Cardiac fibroblast (primary cell): Measurements from ENCODE around the gene RAP2A.

Experiments
- DNase-seq, 2 donors: peaks; one replicate each; pipeline versions ENCODE4 v3.0.0 to v3.0.0-alpha.2; 2010; ENCODE audit warnings: low read depth in 2 of 2
- H3K4me3 ChIP-seq, 2 donors: replicated peaks in 1 of 2; 1 replicate in 1 of 2; 2 replicates in 1 of 2; pipeline ENCODE4 v1.5.1; 2011; ENCODE audit warnings: low read depth in 2 of 2, low read length in 2 of 2, mild to moderate bottlenecking in 2 of 2, moderate library complexity in 1 of 2
- TF ChIP-seq, protein P1 (sequence below): IDR thresholded peaks from one replicate; pipeline ENCODE4 v1.5.1; 2011; ENCODE audit warnings: low read depth, mild to moderate bottlenecking, low read length, inconsistent platforms

The RAP2A gene

DNA sequence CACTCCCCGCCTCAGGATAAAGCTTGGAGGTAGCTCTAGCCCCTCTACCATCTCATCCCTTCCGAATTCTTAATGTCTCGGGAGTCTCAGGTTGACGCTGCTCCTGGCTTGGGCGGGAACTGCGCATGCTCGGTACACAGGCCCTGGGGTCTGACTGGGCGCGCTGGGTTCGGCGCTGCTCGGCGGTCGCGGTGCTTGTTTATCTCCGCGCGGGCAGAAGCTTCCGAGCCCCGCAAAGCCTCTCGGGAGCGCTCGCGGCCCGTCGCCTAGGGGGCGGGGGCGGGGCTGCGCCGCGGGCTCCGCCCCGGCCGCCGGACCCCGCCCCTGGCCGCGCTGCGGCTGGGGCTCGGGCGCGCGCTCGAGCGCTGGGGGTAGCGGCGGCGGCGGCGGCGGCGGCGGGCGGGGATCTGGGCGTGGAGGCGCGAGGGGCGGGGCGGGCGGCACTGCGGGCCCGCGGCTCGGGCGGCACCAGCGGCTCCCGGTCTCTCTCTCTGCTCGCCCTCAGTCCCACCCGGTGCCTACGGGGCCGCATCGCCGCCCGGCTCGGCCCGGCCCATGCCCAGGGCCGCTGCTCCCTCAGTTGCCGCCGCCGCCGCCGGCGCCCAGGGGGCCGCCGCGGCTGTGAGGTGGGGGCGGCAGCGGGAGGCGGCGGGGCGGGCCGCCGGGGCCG lies at the start of gene RAP2A:
RAP2A (plus strand) TSS at position 443 of the 670 bp plus-strand sequence. CDS start 302 bp downstream, outside the sequence.
- peak within 1 kb of the TSS; percentile 81 for H3K4me3 ChIP-seq
- peak; percentile 92 to 97 for DNase-seq
- TF ChIP-seq, protein P1, sequence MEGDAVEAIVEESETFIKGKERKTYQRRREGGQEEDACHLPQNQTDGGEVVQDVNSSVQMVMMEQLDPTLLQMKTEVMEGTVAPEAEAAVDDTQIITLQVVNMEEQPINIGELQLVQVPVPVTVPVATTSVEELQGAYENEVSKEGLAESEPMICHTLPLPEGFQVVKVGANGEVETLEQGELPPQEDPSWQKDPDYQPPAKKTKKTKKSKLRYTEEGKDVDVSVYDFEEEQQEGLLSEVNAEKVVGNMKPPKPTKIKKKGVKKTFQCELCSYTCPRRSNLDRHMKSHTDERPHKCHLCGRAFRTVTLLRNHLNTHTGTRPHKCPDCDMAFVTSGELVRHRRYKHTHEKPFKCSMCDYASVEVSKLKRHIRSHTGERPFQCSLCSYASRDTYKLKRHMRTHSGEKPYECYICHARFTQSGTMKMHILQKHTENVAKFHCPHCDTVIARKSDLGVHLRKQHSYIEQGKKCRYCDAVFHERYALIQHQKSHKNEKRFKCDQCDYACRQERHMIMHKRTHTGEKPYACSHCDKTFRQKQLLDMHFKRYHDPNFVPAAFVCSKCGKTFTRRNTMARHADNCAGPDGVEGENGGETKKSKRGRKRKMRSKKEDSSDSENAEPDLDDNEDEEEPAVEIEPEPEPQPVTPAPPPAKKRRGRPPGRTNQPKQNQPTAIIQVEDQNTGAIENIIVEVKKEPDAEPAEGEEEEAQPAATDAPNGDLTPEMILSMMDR, result no peak

DNA sequence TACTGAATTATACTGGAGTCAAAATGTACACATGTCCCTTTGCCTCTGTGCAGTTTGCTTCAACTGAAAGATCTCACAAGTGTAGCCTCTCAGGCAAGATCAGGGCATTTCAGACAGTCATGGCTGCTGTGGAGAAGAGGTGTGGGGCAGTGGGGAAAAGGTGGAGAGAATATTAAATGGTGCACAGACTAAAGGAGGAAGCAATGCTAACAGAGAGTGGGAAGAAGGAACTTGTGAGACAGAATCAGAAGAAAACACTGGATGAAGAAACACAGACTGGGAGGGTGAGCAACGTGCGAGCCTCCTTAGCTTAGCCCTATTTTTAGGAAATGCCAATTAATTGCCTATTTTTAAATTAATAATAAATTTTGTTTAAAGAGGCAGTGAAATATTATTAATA lies 49.6 kb upstream of the RAP2A start:
- DNase-seq, result no peak
- H3K4me3 ChIP-seq, result no peak overlapping the region
- TF ChIP-seq, protein P1, result no peak

DNA sequence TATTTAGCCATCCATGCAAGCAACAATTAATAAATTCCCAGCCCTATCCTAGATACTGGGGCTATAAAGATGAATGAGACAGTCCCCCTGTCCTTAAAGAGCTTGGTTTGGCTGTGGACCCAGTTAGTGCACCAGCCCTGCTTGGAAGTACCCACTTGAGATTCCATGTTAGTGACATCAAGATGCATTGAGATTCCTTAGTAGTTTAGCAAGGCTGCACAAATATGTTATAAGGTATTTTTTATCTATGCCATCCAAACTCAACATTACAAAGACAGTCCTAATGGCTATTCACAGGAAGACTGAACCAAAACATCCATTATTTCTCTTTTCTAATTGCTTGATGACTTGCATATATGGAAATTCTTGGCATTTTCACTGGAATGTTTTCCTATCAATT lies 48.8 kb upstream of the RAP2A start:
- TF ChIP-seq, protein P1, result no peak
- H3K4me3 ChIP-seq, result no peak overlapping the region
- no peak for DNase-seq

DNA sequence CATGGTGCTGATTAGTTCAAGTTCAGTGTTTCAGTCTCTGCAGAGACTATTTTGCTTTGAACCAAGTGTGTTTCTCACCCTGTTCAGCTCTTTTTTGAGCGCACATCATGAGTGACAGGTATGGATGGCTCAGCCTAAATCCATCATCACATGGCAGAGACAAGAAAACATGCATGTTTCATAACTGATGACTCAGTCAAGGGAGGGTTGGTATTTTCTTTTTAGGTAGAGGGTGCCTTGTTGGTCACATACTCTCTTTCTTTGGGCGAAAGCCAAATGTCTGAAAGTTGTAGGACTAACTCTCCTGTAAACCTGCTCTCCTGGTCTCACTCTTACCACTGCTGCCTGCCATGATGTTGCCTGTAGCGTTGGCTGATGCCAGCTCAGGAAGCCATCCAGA lies 48.1 kb upstream of the RAP2A start:
- TF ChIP-seq, protein P1, result no peak
- peak in 1 of 2 donors; percentile 36 for DNase-seq
- H3K4me3 ChIP-seq, result no peak overlapping the region

DNA sequence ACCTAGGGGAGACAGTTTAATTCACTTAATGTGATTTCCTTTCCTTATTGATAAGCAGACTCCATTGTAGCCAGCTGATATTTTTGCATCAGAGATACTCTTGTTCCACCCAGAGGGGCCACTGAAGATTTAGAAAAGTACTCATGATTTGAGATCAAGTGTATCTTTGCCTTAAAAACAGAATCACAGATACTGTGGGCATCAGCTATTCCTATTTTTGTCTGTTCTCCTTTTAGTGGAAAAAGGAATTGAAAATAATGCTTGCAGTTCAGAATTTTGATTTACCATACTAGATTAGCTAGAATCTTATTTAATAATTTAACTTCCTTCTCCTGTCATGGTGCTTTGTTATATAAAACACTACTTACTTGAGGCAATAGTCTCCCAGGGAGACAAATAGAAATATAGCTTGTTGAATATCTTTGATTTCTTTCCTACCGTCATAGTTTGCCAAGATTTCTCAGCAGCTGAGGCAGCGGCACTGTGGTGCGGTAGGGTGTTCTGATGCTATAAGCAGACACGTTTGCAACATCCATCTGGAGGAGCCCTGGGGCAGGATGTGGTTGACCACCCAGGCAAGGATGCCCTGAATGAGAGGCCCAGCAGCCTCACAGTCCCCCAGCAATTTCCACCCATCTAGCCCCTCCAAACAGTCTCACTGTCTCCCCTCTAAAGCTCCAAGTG lies 47.0 kb upstream of the RAP2A start:
- TF ChIP-seq, protein P1, result no peak
- H3K4me3 ChIP-seq, result no peak overlapping the region
- DNase-seq, result no peak

DNA sequence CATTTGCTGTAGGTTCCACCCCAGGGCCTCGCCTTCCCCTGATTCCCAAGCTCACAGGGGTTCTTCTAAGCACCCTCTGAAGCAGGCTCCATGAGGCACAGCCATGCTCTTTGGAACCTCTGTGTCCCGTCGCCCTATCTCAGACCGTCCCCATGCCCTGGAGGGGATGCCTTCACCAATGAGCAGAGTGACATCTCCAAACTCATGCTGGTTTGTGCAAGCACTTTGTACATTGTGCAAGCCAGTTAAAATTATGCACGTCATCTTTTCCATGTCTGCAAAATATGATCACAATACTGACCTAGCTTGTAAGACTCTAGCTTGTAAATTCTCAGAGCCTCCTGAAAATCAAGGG lies 46.5 kb upstream of the RAP2A start:
- TF ChIP-seq, protein P1, result no peak
- no peak for DNase-seq
- H3K4me3 ChIP-seq, result no peak overlapping the region
